Ramos (cell line): ENCODE data around the gene MARCHF7.
"Not testable (repeated sequence)": the region's sequence is repeated elsewhere in the genome, so short reads cannot be mapped to it uniquely, and the experiment has no call there.

Source experiments
- in situ Hi-C: fragments of 300-500 bp; cut with MboI; formaldehyde crosslinking; loops from one replicate; pipeline ENCODE4 v1.14.3; 2022; ENCODE audit warnings: low sequenced_read_pairs; ENCODE audit not compliant: unreplicated experiment

The MARCHF7 gene

GRCh38 chr2:159716857-159717256, 4.6 kb downstream of the MARCHF7 start:
- in situ Hi-C loops = no loop called here

- in situ Hi-C loops = no loop called here
These were observed 8.4 kb downstream of the MARCHF7 start for GRCh38 chr2:159720676-159721075.

GRCh38 chr2:159722580-159722979, 10.3 kb downstream of the MARCHF7 start:
- in situ Hi-C loops = no loop called here

DNA sequence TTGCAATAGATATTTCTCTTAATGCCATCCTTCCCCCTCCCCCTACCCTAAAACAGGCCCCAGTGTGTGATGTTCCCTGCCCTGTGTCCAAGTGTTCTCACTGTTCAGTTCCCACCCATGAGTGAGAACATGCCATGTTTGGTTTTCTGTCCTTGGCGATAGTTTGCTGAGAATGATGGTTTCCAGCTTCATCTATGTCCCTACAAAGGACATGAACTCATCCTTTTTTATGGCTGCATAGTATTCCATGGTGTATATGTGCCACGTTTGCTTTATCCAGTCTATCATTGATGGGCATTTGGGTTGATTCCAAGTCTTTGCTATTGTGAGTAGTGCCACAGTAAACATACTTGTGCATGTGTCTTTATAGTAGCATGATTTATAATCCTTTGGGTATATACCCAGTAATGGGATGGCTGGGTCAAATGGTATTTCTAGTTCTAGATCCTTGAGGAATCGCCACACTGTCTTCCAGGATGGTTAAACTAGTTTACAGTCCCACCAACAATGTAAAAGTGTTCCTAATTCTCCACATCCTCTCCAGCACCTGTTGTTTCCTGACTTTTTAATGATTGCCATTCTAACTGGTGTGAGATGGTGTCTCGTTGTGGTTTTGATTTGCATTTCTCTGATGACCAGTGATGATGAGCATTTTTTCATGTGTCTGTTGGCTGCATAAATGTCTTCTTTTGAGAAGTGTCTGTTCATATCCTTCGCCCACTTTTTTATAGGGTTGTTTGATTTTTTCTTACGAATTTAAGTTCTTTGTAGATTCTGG, 12.7 kb downstream of the MARCHF7 start:
- in situ Hi-C loops = not testable (repeated sequence)

DNA sequence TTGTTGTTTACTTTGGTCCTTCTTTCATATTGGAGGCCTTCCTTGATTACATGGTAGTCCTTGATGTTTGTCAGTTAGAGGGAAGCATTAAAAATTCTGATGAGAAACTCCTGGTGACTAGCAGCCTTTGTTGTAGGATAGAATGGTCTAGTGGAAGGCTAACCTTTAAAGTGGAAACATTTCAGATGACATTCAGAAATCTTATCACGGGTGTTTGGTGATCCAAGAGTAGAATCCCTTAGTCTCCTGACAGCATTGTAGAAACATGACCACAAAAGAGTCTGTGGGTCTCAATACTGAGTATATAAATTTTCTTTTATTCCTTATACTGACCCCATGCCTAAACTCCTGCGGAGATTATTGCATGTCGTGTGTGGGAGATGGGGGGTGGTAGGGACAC, 13.4 kb downstream of the MARCHF7 start:
- in situ Hi-C loops = no loop called here

GRCh38 chr2:159728629-159729028, 16.3 kb downstream of the MARCHF7 start:
- in situ Hi-C loops = no loop called here

- in situ Hi-C loops = no loop called here
These were observed 23.3 kb downstream of the MARCHF7 start for GRCh38 chr2:159735648-159736047.

GRCh38 chr2:159736048-159736447, 23.7 kb downstream of the MARCHF7 start:
- in situ Hi-C loops = no loop called here

GRCh38 chr2:159737292-159737916, 25.1 kb downstream of the MARCHF7 start:
- in situ Hi-C loops = no loop called here

- in situ Hi-C loops = no loop called here
These were observed 25.6 kb downstream of the MARCHF7 start for GRCh38 chr2:159737917-159738296.

- in situ Hi-C loops = no loop called here
These were observed 26.4 kb downstream of the MARCHF7 start for GRCh38 chr2:159738509-159739390.

DNA sequence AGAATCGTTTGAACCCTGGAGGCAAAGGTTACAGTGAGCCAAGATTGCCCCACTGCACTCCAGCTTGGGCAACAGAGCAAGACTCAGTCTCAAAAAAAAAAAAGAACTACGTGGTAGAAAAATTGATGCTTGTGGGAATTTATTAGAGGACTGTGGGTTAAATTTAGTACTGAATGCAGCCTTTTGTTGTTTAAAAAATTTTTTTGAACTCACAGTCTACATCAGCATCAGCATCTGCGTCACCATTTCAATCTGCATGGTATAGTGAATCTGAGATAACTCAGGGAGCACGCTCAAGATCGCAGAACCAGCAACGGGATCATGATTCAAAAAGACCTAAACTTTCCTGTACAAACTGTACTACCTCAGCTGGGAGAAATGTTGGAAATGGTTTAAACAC, 30.5 kb downstream of the MARCHF7 start:
- in situ Hi-C loops = no loop called here

DNA sequence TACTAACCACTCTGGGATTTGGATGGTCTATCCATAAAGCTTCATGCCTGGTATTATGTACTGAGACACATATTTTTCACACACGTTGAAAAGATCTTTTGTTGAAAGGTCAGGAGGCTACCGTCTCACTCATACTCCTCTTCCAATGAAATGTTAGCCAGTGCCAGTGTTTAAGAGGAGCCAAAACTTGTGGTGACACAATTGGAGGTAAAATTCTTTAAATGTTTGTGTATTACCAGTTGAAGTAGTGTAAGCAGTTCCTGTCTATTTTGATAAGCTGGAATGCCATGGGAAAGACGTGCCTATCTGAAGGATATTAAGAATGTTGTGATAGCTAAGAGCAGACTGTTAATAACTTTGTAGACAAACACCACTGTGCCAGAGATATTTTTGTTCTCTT, 32.1 kb downstream of the MARCHF7 start:
- in situ Hi-C loops = no loop called here

DNA sequence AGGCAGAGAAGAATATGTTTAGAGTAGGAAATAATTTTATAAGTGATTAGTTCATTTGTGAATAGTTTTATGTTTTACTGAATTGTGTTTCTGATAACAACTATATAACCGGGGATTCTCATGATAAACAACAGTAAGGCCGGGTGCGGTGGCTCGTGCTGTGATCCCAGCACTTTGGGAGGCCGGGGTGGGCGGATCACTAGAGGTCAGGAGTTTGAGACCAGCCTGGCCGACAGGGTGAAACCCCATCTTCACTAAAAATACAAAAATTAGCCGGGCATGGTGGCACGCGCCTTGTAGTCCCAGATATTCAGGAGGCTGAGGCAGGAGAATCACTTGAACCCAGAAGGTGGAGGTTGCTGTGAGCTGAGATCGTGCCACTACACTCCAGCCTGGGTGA, 32.9 kb downstream of the MARCHF7 start:
- in situ Hi-C loops = not testable (repeated sequence)

- in situ Hi-C loops = no loop called here
These were observed 35.8 kb downstream of the MARCHF7 start for GRCh38 chr2:159748089-159748488.

- in situ Hi-C loops = no loop called here
These were observed 38.6 kb downstream of the MARCHF7 start for GRCh38 chr2:159750873-159751272.

GRCh38 chr2:159753797-159754196, 41.5 kb downstream of the MARCHF7 start:
- in situ Hi-C loops = no loop called here

- in situ Hi-C loops = no loop called here
These were observed 42.7 kb downstream of the MARCHF7 start for GRCh38 chr2:159755014-159755413.

GRCh38 chr2:159755788-159756187, 43.5 kb downstream of the MARCHF7 start:
- in situ Hi-C loops = no loop called here

DNA sequence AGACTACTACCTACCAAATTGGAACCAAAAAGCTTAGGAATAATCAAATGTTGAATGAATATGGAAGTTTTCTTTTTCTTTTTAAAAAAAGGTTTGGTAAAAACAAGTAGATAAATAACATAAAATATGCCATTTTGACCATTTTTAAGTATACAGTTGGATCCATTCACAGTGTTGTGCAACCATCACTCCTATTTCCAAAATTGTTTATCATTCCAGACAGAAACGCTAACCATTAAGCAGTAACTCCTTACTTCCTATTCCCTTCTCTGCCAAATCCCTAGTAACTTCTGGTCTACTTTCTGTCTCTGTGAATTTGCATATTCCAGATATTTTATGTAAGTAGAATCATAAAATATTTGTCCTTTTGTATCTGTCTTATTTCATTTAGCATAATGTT, 45.9 kb downstream of the MARCHF7 start:
- in situ Hi-C loops = no loop called here

- in situ Hi-C loops = no loop called here
These were observed 46.4 kb downstream of the MARCHF7 start for GRCh38 chr2:159758686-159759085.
